ENCODE results near the gene PPY.
A peak's percentile ranks its signal among the peaks of the same experiment; 100 is the strongest.

PPY gene

DNA sequence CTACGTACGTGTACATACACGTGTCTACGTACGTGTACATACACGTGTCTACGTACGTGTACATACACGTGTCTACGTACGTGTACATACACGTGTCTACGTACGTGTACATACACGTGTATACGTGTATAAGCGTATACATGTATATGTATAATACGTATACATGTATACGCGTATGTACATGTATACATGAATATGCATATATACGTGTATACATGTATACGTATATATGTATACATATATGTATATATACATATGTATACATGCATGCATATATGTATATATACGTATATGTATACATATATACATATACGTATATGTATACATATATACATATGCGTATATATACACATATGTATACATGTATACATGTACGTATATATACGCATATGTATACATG, 33.6 kb upstream of the PPY start:
- TF ChIP-seq GATA2 (IDR thresholded peaks at IDR 0.05; ENCODE audit: low read depth, low read length) (no peak), GATA3 (IDR thresholded peaks at IDR 0.05; ENCODE audit: low read depth, low read length) (no peak)

DNA sequence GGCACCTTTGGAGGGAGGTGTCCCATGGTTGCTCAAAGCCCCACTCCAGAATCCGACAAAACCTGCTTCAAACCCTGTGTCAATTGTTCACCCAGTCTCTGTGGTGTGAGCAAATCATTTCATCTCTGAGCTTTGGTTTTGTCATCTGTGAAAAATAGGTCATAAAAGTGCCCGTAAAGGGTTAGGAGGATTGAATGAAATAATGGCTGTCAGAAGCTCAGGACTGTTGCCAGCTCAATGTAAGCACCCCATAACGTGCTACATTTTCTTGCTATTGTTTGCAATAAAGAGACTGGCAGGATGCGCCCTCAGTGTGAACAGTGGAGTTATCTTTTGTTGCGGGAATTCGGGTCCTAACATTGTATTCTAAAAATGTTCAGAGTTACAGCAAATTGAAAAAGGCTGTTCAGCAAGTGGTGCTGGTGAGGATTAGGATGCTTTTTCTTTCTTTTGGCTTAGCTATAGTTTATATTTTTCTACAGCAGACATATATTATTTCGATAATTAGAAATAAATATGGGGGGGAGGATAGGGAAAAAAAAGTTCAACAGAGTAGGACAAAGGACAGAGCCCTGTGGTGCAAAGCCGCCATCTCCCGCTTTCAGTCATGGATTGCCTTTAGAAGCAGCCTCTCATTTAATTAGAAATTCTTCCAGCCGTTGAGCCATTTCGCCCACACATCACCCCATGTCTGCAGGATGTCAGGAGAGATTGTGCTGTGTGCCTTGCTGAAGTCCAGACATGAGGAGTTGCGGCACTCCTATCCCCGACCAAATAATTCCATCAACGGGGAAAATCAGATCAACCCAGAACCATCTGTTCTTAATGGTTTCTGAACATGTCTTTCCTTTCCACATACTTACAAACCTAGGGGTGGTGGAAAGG, 32.3 kb upstream of the PPY start:
- TF ChIP-seq GATA2 (IDR thresholded peaks at IDR 0.05; ENCODE audit: low read depth, low read length), result peak; percentile 36; the same call in 1 of the 2 replicates
- TF ChIP-seq GATA3 (IDR thresholded peaks at IDR 0.05; ENCODE audit: low read depth, low read length), result no peak

DNA sequence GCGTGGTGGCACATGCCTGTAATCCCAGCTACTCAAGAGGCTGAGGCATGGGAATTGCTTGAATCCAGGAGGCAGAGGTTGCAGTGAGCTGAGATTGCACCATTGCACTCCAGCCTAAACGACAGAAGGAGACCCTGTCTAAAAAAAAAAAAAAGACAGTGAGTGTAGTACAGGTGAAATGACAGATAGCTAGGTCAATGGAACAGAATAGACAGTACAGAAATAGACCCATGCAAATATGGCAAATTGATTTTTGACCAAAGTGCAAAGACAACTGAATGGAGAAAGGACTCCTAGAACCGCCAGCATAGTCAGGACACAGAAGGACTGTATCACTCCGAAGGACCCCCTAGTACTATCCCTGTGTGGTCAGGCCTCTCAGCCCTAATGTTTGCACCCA, 28.1 kb upstream of the PPY start:
- TF ChIP-seq GATA2 (IDR thresholded peaks at IDR 0.05; ENCODE audit: low read depth, low read length) (no peak), GATA3 (IDR thresholded peaks at IDR 0.05; ENCODE audit: low read depth, low read length) (no peak)

DNA sequence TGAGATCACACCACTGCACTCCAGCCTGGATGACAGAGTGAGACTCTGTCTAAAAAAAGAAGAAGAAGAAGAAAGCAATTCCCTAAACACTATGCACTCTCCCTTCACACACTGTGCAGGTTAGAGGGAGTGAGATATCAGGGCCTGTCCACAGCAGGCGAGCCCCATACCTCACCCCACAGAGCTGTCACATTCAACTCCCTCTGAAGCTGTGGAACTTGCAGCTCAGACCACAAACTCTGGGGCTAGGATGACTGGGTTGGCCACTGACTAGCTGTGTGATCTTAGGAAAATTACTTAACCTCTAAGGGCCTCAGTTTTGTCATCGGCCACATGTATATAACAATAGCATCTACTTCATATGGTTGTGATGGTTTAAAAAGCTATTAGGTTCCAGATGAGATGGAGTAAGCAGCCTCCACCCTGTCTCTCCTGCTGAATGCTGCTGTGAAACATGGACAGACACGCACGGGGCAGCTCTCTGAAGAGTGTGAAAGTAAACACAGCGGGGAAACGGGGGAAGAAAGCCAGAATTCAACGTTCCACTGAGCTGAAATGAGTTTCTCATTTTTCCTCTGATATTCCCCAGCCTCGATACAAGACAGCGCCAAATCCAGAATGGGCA, 25.1 kb upstream of the PPY start:
- TF ChIP-seq GATA3 (IDR thresholded peaks at IDR 0.05; ENCODE audit: low read depth, low read length), result no peak
- TF ChIP-seq GATA2 (IDR thresholded peaks at IDR 0.05; ENCODE audit: low read depth, low read length), result no peak

DNA sequence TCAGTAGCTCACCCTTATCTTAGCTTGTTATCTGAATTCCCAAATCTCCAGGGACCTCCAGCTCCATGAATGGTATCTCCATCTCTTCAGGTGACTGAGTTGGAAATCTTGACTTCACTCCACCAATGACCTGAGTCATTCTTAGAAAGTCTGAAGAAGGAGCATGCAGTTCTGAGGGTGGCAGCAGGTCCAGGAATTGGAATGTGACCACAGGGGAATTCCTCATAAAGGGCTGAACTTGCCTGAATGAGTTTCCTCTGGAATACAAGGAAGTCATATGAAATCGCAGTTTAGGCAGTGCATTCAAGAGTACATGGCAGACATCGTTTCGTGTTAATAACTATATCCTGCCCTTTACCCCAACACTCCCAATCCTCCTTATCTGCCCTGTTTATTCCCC, 24.0 kb upstream of the PPY start:
- TF ChIP-seq GATA2 (IDR thresholded peaks at IDR 0.05; ENCODE audit: low read depth, low read length), result no peak
- TF ChIP-seq GATA3 (IDR thresholded peaks at IDR 0.05; ENCODE audit: low read depth, low read length), result no peak

DNA sequence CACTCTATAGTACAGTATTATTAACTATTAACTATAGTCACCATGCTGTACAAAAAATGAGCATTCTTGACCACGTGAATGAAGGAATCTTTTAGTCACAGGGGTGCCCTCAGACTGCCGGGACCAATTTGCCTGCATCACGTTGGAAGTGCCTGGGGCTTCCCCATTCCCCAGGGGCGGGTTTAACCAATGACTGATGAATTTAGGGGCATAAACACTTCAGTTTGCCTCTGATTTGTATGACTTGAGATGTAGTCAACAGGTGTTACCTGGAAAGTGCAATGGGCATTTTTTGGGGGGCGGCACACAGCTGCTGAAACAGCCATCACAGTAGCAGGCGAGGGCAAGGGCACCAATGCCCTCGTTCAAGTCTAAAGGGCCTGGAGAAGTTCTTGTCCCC, 20.2 kb upstream of the PPY start:
- no peak for TF ChIP-seq GATA2 (IDR thresholded peaks at IDR 0.05; ENCODE audit: low read depth, low read length)
- no peak for TF ChIP-seq GATA3 (IDR thresholded peaks at IDR 0.05; ENCODE audit: low read depth, low read length)

DNA sequence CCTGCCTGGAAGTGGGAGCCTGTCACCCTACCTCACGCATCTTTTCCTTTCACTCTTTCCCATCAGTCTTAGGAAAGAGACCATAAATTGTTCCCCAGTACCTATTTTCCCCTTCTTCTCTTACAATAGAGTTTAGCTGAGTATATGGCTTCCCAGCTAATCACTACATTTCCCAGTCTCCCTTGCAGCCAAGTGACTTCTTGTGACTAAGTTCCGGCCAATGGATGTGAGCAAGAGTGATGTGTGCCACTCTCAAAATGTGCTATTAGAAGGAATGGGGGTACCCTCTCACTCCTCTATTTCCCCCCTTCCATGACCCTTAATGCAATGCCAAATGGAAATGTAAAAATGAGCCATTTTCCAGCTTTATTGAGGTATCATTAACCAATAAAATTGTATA, 19.7 kb upstream of the PPY start:
- TF ChIP-seq GATA2 (IDR thresholded peaks at IDR 0.05; ENCODE audit: low read depth, low read length) (no peak), GATA3 (IDR thresholded peaks at IDR 0.05; ENCODE audit: low read depth, low read length) (no peak)

DNA sequence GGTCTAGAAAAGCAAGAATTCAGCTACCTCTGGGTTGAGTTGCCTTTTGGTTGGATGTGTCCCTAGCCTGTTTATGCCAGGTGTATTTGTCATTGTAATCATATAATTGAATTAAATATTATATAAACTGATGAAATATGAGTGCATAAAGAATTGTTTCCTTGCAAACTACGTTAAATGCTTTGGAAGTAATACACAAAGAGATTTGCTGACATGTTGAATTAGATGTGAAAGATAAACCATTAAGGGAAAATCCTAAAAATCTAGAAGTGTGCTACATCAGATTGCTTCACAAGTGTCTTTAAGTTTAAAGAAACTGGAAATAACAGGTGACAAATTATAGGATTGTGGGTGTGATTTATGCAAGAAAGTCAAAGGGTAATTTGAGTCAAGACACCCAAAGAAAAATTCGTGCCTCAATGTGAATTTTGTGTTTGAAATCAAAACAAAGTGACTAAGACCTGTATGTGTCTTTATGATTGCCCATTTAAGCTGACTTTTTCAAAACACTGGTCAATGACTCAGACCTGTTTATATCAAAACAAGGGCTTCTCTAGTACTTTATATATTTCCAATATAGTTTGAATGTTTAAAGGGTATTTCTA, 16.6 kb upstream of the PPY start:
- no peak for TF ChIP-seq GATA2 (IDR thresholded peaks at IDR 0.05; ENCODE audit: low read depth, low read length)
- no peak for TF ChIP-seq GATA3 (IDR thresholded peaks at IDR 0.05; ENCODE audit: low read depth, low read length)

DNA sequence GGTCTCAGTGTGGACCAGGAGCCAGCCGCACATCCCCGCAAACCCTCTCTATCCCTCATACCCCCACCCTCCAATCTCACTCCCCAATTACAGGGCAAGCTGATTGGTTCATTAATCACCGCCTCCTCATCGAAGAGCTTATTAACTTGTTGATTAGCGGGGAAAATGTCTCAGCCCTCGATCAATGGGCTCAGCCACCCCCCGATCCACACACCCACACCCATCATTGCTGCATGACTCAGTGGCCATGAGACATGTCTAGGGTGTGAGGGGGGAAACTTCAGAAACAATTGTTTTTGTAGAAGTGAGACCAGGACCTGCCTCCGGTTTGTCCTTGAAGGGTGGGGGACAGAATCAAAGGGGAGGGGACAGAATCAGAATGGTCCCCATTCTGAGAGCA, 13.9 kb upstream of the PPY start:
- TF ChIP-seq GATA3 (IDR thresholded peaks at IDR 0.05; ENCODE audit: low read depth, low read length), result no peak
- TF ChIP-seq GATA2 (IDR thresholded peaks at IDR 0.05; ENCODE audit: low read depth, low read length), result no peak

DNA sequence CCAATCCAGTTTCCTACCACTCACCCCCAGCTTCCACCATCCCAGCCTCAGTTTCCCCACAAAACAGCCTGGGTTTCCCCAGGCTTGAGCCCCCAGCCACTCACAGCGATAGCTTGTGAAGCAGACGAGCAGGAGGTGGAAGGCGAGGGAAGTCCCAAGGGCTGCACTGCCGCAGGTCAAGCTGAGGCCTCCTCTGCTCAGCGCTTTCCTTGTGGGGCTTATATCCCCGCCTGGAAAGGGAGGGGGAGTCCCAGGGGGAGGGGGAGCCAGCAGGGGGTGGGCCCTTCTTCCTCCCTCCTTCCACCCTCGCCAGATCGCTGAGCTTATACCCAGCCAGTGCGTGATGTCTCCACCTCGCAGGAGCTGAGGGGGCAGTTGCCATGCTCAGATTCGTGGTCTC, 11.5 kb upstream of the PPY start, which contains the start of gene PYY:
Gene PYY, minus strand, starts transcription at position 195 of the 400 bp plus-strand sequence. CDS start 457 bp downstream, outside the sequence.
- TF ChIP-seq GATA3 (IDR thresholded peaks at IDR 0.05; ENCODE audit: low read depth, low read length) (no peak), GATA2 (IDR thresholded peaks at IDR 0.05; ENCODE audit: low read depth, low read length) (no peak)

DNA sequence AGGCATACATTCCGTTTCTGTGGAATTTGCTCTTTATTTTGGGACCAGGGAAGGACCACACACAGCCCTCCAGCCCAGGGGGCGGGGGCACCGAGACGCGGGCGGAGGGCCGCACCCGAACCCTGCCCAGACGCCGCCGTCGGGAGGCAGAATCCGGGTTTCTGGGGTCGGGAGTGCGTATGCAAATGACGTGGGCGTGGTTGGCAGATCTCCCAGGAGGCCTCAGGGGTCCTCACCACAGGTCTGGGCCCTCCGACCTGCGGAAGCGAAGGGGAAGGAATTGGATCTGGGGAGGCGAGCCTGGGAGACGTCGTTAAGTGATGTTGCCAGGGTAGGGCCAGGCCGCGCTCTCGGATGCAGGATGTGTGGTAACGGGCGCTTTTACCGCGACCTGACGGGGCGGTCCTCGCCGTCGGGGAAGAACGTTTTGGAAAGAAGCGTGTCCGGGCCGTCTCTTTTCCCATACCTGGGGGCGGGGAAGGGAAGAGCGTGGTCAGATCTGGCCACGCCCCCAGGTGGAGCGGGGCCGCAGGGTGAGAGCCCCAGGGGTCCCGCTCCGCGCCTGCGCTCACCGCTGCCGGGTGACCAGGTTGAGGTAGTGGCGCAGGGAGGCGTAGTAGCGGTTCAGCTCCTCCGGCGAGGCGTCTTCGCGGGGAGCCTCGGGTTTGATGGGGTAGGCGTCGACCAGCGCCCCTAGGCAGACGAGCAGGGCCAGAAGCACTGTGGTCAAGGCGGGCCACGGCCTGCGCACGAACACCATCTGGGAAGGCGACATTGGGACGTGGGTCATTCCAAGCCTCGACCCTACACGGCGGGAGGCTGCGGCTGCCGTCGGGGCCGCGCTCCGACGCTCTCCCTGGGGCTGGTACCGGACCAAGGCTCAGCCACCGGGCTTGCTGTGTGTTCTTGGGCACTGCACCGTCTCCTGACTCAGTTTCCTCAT, 10.7 kb upstream of the PPY start:
- no peak for TF ChIP-seq GATA2 (IDR thresholded peaks at IDR 0.05; ENCODE audit: low read depth, low read length)
- no peak for TF ChIP-seq GATA3 (IDR thresholded peaks at IDR 0.05; ENCODE audit: low read depth, low read length)

DNA sequence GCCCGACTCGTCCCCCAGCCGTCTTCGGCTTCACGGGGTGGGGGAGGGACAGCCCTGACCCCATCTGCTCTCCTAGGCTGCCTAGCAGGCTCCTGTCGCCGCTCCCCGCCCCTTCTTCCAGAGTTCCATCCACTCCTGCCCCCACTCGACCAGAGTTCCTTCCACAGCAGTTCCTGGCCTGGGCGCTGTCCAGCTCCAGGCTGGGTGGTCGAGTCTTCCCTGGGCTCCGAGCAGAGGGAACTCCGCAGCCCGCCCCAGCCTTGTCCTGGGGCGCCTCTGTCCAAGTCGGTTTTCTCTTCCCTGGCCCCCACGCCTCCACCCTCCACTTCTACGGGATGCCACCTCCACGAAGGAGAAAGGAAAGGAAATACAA, 10.1 kb upstream of the PPY start:
- TF ChIP-seq GATA2 (IDR thresholded peaks at IDR 0.05; ENCODE audit: low read depth, low read length), result no peak
- no peak for TF ChIP-seq GATA3 (IDR thresholded peaks at IDR 0.05; ENCODE audit: low read depth, low read length)

DNA sequence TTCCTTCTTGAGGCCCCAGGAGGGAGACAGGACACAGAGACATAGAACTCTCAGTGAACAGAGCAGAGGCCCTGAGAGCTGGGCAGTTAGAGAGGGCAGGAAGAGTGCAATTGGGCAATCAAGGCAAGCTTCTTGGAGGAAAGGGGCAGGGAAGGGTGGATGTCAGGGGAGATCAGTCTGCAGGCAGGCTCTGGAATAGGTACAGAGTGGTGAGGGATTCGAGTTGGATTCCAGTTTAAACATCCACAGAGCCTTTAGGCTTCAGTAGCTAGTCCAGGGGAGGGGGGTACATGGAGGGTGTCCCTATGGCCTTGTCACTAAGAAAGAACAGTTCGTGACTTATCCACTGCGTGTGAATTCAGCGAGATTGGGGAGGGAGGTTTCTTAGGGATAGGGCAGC, 9.5 kb upstream of the PPY start:
- TF ChIP-seq GATA2 (IDR thresholded peaks at IDR 0.05; ENCODE audit: low read depth, low read length) (no peak), GATA3 (IDR thresholded peaks at IDR 0.05; ENCODE audit: low read depth, low read length) (no peak)

DNA sequence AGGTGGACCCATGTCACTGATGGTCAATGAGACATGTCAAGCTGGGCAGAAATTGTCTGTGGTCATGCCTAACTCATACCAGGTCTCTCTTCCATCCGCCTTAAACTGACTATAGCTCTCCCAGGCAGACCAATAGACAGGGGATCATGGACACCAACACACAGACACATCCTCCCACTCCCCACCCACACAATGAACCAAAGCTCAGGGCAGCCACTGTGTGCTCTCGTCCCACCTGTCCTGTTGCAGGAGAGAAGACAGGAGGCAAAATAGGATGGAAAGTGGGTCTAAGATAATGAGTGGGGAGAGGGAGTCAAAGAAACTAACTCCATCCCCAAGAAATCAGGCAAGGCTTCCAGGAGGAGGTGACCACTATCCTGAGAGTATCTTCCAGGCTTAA, 8.3 kb upstream of the PPY start:
- TF ChIP-seq GATA3 (IDR thresholded peaks at IDR 0.05; ENCODE audit: low read depth, low read length) (no peak), GATA2 (IDR thresholded peaks at IDR 0.05; ENCODE audit: low read depth, low read length) (no peak)

Measured in SH-SY5Y (cell line).